ENCODE measurements around the gene TACC2.

GRCh38 chr10:122236690-122237306 lies 247.8 kb downstream of the TACC2 start:
- TF ChIP-seq PATZ1 (CRISPR knock-in tag; IDR thresholded peaks at IDR 0.05; ENCODE audit: borderline replicate concordance) (no peak), ISL1 (CRISPR knock-in tag; IDR thresholded peaks at IDR 0.05) (no peak)

Data from SK-N-SH treated with all-trans-retinoic acid at 6 μM for 48 hours (cell line).